ENCODE results near the gene MBLAC2.

The MBLAC2 gene

GRCh38 chr5:90477621-90478215 lies 3.1 kb upstream of the MBLAC2 start:
- H3K9me3 Mint-ChIP-seq, result no peaks in the 10 kb centered on the region
- no peak overlapping the region for H3K4me3 Mint-ChIP-seq
- peaks cover 26% of the 10 kb centered on the region for H3K4me1 Mint-ChIP-seq (ENCODE audit: low read depth)
- no peak for DNase-seq
- no peaks in the 10 kb centered on the region for H3K27me3 Mint-ChIP-seq
- no peak overlapping the region for H3K27ac Mint-ChIP-seq
- H3K36me3 Mint-ChIP-seq (ENCODE audit: low read depth), result peaks cover 44% of the 10 kb centered on the region

GRCh38 chr5:90477073-90477472 lies 2.5 kb upstream of the MBLAC2 start:
- H3K4me3 Mint-ChIP-seq, result no peak overlapping the region
- H3K4me1 Mint-ChIP-seq (ENCODE audit: low read depth), result peaks cover 30% of the 10 kb centered on the region
- no peaks in the 10 kb centered on the region for H3K27me3 Mint-ChIP-seq
- no peak overlapping the region for H3K27ac Mint-ChIP-seq
- H3K36me3 Mint-ChIP-seq (ENCODE audit: low read depth), result peaks cover 37% of the 10 kb centered on the region
- no peak for DNase-seq
- no peaks in the 10 kb centered on the region for H3K9me3 Mint-ChIP-seq

- Mint-ChIP-seq H3K36me3 (ENCODE audit: low read depth) (peaks cover 43% of the 10 kb centered on the region), H3K27ac (no peak overlapping the region), H3K9me3 (no peaks in the 10 kb centered on the region), H3K4me3 (no peak overlapping the region), H3K27me3 (no peaks in the 10 kb centered on the region), H3K4me1 (ENCODE audit: low read depth) (peaks cover 33% of the 10 kb centered on the region)
- DNase-seq, result no peak
These were observed 1.8 kb upstream of the MBLAC2 start for GRCh38 chr5:90476391-90476790.

- H3K9me3 Mint-ChIP-seq, result peaks cover 2% of the 10 kb centered on the region
- H3K4me3 Mint-ChIP-seq, result peak overlapping the region; percentile 94
- no peaks in the 10 kb centered on the region for H3K27me3 Mint-ChIP-seq
- peak overlapping the region; percentile 20 for H3K27ac Mint-ChIP-seq
- no peak for DNase-seq
- H3K36me3 Mint-ChIP-seq (ENCODE audit: low read depth), result peaks cover 48% of the 10 kb centered on the region
- H3K4me1 Mint-ChIP-seq (ENCODE audit: low read depth), result peaks cover 39% of the 10 kb centered on the region
These were observed 937 bp upstream of the MBLAC2 start for GRCh38 chr5:90475436-90475980.

- Mint-ChIP-seq H3K36me3 (ENCODE audit: low read depth) (peaks cover 64% of the 10 kb centered on the region), H3K27me3 (no peaks in the 10 kb centered on the region), H3K4me1 (ENCODE audit: low read depth) (peaks cover 40% of the 10 kb centered on the region), H3K27ac (peak overlapping the region; percentile 93), H3K9me3 (peaks cover 17% of the 10 kb centered on the region), H3K4me3 (peak overlapping the region; percentile 94)
- DNase-seq, result no peak
These were observed 956 bp downstream of the MBLAC2 start for GRCh38 chr5:90473396-90474234.

- H3K27ac Mint-ChIP-seq, result peak overlapping the region; percentile 93
- H3K36me3 Mint-ChIP-seq (ENCODE audit: low read depth), result peaks cover 64% of the 10 kb centered on the region
- peak overlapping the region; percentile 94 for H3K4me3 Mint-ChIP-seq
- no peaks in the 10 kb centered on the region for H3K27me3 Mint-ChIP-seq
- H3K9me3 Mint-ChIP-seq, result peaks cover 25% of the 10 kb centered on the region
- no peak for DNase-seq
- peaks cover 40% of the 10 kb centered on the region for H3K4me1 Mint-ChIP-seq (ENCODE audit: low read depth)
These were observed 1.7 kb downstream of the MBLAC2 start for GRCh38 chr5:90472783-90473395.

GRCh38 chr5:90461288-90461687 lies 13.3 kb downstream of the MBLAC2 start:
- Mint-ChIP-seq H3K27ac (no peak overlapping the region), H3K27me3 (no peaks in the 10 kb centered on the region), H3K9me3 (no peaks in the 10 kb centered on the region), H3K4me3 (no peak overlapping the region), H3K4me1 (ENCODE audit: low read depth) (peaks cover 2% of the 10 kb centered on the region), H3K36me3 (ENCODE audit: low read depth) (peaks cover 12% of the 10 kb centered on the region)
- no peak for DNase-seq

GRCh38 chr5:90446961-90447360 lies 27.6 kb downstream of the MBLAC2 start:
- H3K27ac Mint-ChIP-seq, result no peak overlapping the region
- no peaks in the 10 kb centered on the region for H3K27me3 Mint-ChIP-seq
- no peaks in the 10 kb centered on the region for H3K4me1 Mint-ChIP-seq (ENCODE audit: low read depth)
- DNase-seq, result no peak
- H3K4me3 Mint-ChIP-seq, result no peak overlapping the region
- no peaks in the 10 kb centered on the region for H3K9me3 Mint-ChIP-seq
- no peaks in the 10 kb centered on the region for H3K36me3 Mint-ChIP-seq (ENCODE audit: low read depth)

GRCh38 chr5:90440644-90441043 lies 33.9 kb downstream of the MBLAC2 start:
- Mint-ChIP-seq H3K4me3 (no peak overlapping the region), H3K36me3 (ENCODE audit: low read depth) (no peaks in the 10 kb centered on the region), H3K27me3 (no peaks in the 10 kb centered on the region), H3K9me3 (no peaks in the 10 kb centered on the region), H3K4me1 (ENCODE audit: low read depth) (peaks cover 7% of the 10 kb centered on the region), H3K27ac (no peak overlapping the region)
- no peak for DNase-seq

- H3K27ac Mint-ChIP-seq, result no peak overlapping the region
- peaks cover 7% of the 10 kb centered on the region for H3K4me1 Mint-ChIP-seq (ENCODE audit: low read depth)
- peaks cover 2% of the 10 kb centered on the region for H3K27me3 Mint-ChIP-seq
- H3K9me3 Mint-ChIP-seq, result no peaks in the 10 kb centered on the region
- DNase-seq, result no peak
- no peaks in the 10 kb centered on the region for H3K36me3 Mint-ChIP-seq (ENCODE audit: low read depth)
- no peak overlapping the region for H3K4me3 Mint-ChIP-seq
These were observed 36.5 kb downstream of the MBLAC2 start for GRCh38 chr5:90438100-90438499.

GRCh38 chr5:90437663-90438062 lies 36.9 kb downstream of the MBLAC2 start:
- peaks cover 7% of the 10 kb centered on the region for H3K4me1 Mint-ChIP-seq (ENCODE audit: low read depth)
- no peak overlapping the region for H3K4me3 Mint-ChIP-seq
- no peaks in the 10 kb centered on the region for H3K36me3 Mint-ChIP-seq (ENCODE audit: low read depth)
- no peak for DNase-seq
- no peaks in the 10 kb centered on the region for H3K9me3 Mint-ChIP-seq
- H3K27ac Mint-ChIP-seq, result no peak overlapping the region
- peaks cover 2% of the 10 kb centered on the region for H3K27me3 Mint-ChIP-seq

- no peak overlapping the region for H3K27ac Mint-ChIP-seq
- H3K4me3 Mint-ChIP-seq, result no peak overlapping the region
- DNase-seq, result peak; percentile 38
- no peaks in the 10 kb centered on the region for H3K36me3 Mint-ChIP-seq (ENCODE audit: low read depth)
- H3K27me3 Mint-ChIP-seq, result peaks cover 2% of the 10 kb centered on the region
- H3K9me3 Mint-ChIP-seq, result no peaks in the 10 kb centered on the region
- H3K4me1 Mint-ChIP-seq (ENCODE audit: low read depth), result no peaks in the 10 kb centered on the region
These were observed 40.4 kb downstream of the MBLAC2 start for GRCh38 chr5:90434116-90434714.

GRCh38 chr5:90424245-90424644 lies 50.3 kb downstream of the MBLAC2 start:
- Mint-ChIP-seq H3K4me1 (ENCODE audit: low read depth) (no peaks in the 10 kb centered on the region), H3K27ac (no peak overlapping the region), H3K36me3 (ENCODE audit: low read depth) (no peaks in the 10 kb centered on the region), H3K4me3 (no peak overlapping the region), H3K27me3 (peaks cover 20% of the 10 kb centered on the region), H3K9me3 (no peaks in the 10 kb centered on the region)
- DNase-seq, result no peak

- H3K27me3 Mint-ChIP-seq, result peaks cover 35% of the 10 kb centered on the region
- no peak overlapping the region for H3K4me3 Mint-ChIP-seq
- no peaks in the 10 kb centered on the region for H3K9me3 Mint-ChIP-seq
- no peaks in the 10 kb centered on the region for H3K4me1 Mint-ChIP-seq (ENCODE audit: low read depth)
- DNase-seq, result no peak
- no peaks in the 10 kb centered on the region for H3K36me3 Mint-ChIP-seq (ENCODE audit: low read depth)
- no peak overlapping the region for H3K27ac Mint-ChIP-seq
These were observed 53.4 kb downstream of the MBLAC2 start for GRCh38 chr5:90421136-90421535.
